AG09309 (cell line): Measurements from ENCODE around the gene PDGFRA.

Experiments
- DNase-seq: peaks from one replicate; pipeline ENCODE4 v3.0.0-alpha.2; 2010; ENCODE audit warnings: low read depth
- H3K4me3 ChIP-seq: 2 replicates; pipeline ENCODE4 v1.5.1; 2011; ENCODE audit warnings: mild to moderate bottlenecking, low read depth, low read length, moderate library complexity; ENCODE audit not compliant: control insufficient read depth
- TF ChIP-seq, protein P1 (sequence below): IDR thresholded peaks from 2 replicates; pipeline ENCODE4 v1.5.1; 2011; ENCODE audit warnings: mild to moderate bottlenecking, low read depth, low read length, inconsistent platforms; ENCODE audit not compliant: insufficient read depth, control insufficient read depth; ENCODE audit errors: missing control alignments

PDGFRA gene

DNA sequence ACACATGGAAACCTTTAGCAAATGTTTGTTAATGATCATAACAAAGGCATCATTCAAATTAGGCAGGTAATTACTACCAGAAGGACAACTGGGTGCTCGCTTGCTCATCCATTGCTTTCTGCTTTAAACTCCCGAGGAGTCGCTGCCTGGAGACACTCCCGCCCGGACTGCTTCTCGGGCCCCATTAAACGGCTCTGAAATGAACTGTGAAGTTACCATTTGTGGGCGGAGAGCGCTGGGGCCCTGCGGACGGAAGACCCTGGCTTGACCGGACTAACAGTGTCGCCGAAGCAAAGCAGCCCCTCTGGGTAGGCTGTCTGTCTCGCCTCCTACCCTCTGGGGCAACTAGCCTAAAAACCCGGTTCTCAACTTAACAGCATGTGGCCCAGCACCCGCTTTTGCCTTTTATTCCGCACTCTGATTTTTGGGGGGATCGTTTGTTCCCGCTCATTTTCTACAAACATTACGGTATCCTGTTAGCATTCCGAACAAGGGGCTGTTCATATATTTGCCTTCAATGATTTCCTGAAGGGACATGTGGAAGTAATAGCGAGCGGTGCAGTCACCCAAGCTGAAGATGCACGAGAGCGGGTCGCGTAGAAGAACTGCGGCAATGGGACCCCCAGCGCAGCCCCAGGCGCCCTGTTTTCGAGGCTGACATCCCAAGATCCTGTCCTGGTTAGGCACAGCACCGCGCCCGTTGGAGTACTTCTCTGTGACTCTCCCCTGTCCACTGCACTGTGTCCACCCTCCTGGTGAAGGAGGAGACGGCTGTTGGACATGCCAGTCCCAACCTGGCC lies 1.6 kb upstream of the PDGFRA start:
- TF ChIP-seq, protein P1, sequence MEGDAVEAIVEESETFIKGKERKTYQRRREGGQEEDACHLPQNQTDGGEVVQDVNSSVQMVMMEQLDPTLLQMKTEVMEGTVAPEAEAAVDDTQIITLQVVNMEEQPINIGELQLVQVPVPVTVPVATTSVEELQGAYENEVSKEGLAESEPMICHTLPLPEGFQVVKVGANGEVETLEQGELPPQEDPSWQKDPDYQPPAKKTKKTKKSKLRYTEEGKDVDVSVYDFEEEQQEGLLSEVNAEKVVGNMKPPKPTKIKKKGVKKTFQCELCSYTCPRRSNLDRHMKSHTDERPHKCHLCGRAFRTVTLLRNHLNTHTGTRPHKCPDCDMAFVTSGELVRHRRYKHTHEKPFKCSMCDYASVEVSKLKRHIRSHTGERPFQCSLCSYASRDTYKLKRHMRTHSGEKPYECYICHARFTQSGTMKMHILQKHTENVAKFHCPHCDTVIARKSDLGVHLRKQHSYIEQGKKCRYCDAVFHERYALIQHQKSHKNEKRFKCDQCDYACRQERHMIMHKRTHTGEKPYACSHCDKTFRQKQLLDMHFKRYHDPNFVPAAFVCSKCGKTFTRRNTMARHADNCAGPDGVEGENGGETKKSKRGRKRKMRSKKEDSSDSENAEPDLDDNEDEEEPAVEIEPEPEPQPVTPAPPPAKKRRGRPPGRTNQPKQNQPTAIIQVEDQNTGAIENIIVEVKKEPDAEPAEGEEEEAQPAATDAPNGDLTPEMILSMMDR: no peak
- peak overlapping the region; percentile 81 for H3K4me3 ChIP-seq
- peak; percentile 28 for DNase-seq

DNA sequence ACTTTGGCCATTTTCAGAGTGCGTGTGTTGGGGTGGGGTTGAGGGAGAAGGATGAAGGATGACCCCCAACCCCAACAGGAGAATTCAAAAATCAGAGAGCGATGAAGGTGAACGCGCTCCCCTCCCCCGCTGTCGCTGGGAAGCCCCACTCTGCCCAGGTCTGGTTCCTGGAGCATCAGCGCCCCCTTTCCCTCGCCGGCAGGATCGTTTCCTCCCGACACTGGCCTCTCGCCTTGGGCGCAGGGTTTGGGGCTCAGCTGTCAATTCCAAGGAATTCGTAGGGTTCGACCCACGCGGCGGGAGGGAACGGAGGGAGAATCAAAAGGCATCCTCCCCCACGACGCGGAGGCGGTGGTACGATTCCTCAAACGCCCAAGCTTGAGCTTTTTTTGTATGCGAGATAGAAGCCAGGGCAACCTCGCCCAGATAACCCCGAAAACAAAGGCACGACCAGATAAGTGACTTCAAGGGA lies 1.0 kb upstream of the PDGFRA start:
- peak overlapping the region; percentile 81 for H3K4me3 ChIP-seq
- TF ChIP-seq, protein P1: peak; percentile 94
- peak; percentile 41 for DNase-seq

DNA sequence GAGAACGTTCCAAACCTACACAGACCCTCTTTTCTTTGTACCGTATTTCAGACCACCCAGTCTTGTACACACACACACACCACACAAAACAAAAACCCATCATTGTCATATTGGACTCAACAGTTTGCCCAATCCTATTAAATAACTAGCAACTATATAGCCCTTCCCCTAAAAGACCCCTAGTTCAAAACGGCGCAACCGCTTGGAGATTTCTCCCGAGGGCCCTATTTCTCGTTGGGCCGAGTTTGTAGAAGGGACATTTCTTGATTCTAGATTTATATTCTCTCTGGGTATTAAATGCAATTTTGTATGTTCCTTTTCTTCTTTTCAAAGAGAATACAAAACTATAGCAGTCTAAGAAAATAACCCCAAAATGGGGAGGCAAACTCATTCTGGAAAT lies 547 bp upstream of the PDGFRA start:
- DNase-seq: no peak
- TF ChIP-seq, protein P1: no peak
- H3K4me3 ChIP-seq: peak overlapping the region; percentile 81

DNA sequence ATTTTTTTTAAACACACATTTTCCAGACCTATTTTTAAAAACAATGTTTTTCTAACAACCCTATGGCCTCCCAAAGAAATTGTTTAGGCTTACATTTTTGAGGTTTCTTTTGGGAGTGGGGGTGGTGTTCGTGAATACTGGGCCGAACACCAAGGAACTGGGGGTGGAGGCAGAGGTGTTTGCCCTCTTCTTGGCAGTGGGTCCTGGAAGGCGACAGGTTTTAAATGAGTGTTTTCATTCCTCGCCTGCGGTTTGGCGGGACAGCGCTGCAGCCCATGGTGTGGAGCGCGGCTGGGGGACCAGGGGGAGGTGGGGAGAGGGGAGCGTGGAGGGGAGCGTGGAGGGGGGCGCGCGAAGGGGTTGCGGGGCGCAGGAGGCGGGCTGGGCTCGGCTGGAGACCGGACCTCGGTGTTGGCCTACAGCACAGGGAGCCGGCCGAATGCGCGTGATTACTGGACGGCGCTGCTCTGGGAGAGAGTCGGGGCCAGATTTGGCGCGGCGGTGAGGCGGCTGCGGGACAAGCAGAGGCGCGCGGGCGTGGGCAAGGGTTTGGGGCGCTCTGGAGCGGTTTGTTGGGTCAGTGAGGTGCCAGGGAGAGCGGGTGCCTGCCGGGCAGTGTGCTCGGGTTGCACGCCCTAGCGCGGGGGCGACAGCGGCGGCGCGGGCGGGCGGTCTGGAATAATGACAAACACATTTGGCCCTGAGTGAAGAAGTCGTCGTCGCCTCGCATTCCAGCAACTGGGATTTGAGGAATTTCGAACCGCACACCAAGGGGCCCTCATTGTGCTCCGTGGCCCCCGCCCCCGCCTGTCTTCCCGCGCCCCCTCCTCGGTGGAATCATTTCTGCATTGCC lies 764 bp downstream of the PDGFRA start:
- no peak for DNase-seq
- TF ChIP-seq, protein P1: no peak
- H3K4me3 ChIP-seq: peak overlapping the region; percentile 81

DNA sequence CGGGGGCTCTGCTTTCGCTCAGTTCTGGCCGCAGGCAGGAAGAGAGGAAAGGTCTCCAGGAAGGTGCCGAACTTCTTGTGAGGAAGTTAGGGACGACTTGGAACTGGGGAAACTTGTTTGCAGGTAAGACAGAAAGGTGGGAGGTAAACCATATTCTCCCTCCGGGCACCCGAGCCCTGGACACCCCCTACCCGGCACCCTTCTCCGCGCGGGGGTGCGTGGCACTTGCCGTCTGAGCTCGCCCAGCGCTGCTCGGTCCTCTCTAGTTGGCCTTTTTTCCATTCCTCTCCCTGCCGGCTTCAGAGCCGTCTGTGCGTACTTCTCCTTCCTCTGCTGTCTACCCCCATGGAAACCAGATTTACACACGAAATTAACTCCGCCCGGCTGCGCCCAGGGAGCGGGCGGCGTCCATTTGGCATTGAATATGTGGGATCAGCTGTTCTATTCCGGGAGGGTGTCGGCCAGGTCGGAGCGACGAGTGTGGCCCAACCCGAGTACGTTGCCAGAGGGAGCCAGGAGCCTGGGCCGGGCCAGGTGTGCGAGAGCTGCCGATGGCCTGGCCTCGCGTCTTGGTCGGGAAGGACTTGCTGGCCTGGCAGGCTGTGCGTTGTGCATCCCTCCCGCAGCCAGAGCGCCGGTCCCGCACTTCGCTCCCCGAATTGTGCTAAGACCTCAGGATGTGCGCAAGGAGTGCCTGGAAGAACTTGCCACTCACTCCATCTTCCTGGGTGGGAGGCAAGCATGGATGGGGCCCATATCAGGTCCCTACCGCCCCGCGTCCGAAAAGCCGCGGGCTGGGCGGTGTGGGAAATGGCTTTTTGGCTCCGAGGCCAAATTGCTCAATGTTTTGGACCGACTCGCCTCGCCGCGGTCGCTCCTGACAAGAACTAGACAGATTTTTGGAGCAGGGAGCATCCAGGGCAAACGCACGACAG lies 1.7 kb downstream of the PDGFRA start:
- no peak for DNase-seq
- H3K4me3 ChIP-seq: peak overlapping the region; percentile 81
- TF ChIP-seq, protein P1: no peak

GRCh38 chr4:54231419-54231767 lies 2.3 kb downstream of the PDGFRA start:
- DNase-seq: no peak
- TF ChIP-seq, protein P1: no peak
- peak overlapping the region; percentile 81 for H3K4me3 ChIP-seq
